Neural cell (in vitro differentiated cells): ENCODE results near the gene WIPF3.

Source experiments
- EZH2 ChIP-seq: fragments of 200-600, 300-800 bp; shearing (Covaris generic), sonication (generic); IDR thresholded peaks from 2 replicates; pipeline ENCODE4 v1.6.1; 2014; ENCODE audit warnings: antibody characterized with exemption, low read length, borderline replicate concordance, mild to moderate bottlenecking; ENCODE audit not compliant: insufficient read depth, poor library complexity, severe bottlenecking
- TF ChIP-seq, protein P1 (sequence below): fragments of 450-650 bp; IDR thresholded peaks from 2 replicates; pipeline ENCODE4 v1.5.1; 2014; ENCODE audit warnings: antibody characterized with exemption, mild to moderate bottlenecking, moderate library complexity; ENCODE audit not compliant: poor library complexity, severe bottlenecking

GRCh38 chr7:29839302-29839701 is 33.0 kb downstream of the WIPF3 start:
- TF ChIP-seq EZH2, result no peak
- TF ChIP-seq, protein P1, sequence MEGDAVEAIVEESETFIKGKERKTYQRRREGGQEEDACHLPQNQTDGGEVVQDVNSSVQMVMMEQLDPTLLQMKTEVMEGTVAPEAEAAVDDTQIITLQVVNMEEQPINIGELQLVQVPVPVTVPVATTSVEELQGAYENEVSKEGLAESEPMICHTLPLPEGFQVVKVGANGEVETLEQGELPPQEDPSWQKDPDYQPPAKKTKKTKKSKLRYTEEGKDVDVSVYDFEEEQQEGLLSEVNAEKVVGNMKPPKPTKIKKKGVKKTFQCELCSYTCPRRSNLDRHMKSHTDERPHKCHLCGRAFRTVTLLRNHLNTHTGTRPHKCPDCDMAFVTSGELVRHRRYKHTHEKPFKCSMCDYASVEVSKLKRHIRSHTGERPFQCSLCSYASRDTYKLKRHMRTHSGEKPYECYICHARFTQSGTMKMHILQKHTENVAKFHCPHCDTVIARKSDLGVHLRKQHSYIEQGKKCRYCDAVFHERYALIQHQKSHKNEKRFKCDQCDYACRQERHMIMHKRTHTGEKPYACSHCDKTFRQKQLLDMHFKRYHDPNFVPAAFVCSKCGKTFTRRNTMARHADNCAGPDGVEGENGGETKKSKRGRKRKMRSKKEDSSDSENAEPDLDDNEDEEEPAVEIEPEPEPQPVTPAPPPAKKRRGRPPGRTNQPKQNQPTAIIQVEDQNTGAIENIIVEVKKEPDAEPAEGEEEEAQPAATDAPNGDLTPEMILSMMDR, result no peak
